Esophagus muscularis mucosa (tissue), 4 donors: Measurements from ENCODE around the gene ARL13B.

Experiments used
- CTCF ChIP-seq, 3 experiments: fragments of 200-600 bp in 2 of 3; fragments of 450-650 bp in 1 of 3; sonication (generic) in 2 of 3; IDR thresholded peaks; one replicate each; pipeline ENCODE4 v1.5.1; 2017 to 2019; ENCODE audit warnings: antibody characterized with exemption in 3 of 3, mild to moderate bottlenecking in 2 of 3, moderate library complexity in 1 of 3
- EP300 ChIP-seq: sonication (generic); formaldehyde crosslinking; IDR thresholded peaks from one replicate; pipeline ENCODE4 v1.6.1; 2017; ENCODE audit warnings: antibody characterized with exemption
- POLR2A ChIP-seq: fragments of 450-650 bp; IDR thresholded peaks from one replicate; pipeline ENCODE4 v1.6.1; 2017; ENCODE audit warnings: antibody characterized with exemption, moderate library complexity, mild to moderate bottlenecking, low read depth

DNA sequence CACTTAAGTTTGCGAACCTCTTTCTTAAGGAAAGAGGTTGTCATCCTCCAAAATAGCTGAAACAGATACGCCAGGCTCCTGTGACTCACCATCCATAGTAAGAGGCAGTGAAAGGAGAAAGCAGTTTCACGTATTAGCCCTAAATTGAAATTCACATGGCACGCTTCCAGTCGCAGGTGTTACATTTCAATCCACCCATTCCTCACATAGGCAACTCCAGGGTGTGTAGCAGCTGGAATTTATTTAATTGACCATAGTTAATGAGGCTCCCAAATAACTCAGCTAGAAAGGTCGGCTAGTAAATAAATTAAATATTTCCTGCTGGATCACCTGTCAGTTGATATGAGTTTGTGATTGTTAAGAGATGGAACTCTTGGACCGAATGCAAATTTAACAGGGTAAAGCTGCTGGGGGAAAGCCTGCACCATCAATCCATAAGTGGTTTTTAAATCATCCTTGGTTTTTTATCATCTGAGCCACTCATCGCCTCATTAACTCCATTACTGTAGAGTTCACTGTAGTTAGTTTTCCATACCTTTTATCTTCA lies 102.5 kb downstream of the ARL13B start:
- TF ChIP-seq EP300 (no peak), POLR2A (no peak), CTCF (IDR thresholded peaks at IDR 0.05) (no peak)
